Thoracic aorta (tissue), 2 donors: ENCODE data around the gene GSTO2. TPM values are rescaled to one million over a fixed set of nuclear protein-coding genes. Genes with fewer than 3 reads are reported as not detected.

Experiments
- ATAC-seq: fragments of 150-250 bp; one replicate; pipeline ENCODE4 v1.8.0; 2017; ENCODE audit warnings: low read depth; ENCODE audit not compliant: insufficient number of reproducible peaks, low FRiP score
- DNase-seq: peaks from one replicate; pipeline ENCODE4 v3.0.0-alpha.2; 2020; ENCODE audit warnings: low spot score
- H3K27ac ChIP-seq, 2 donors: fragments of 200-600 bp; sonication (generic); 1 replicate in 1 of 2; 2 replicates in 1 of 2; pipeline ENCODE4 v1.5.1; 2016; ENCODE audit warnings: mild to moderate bottlenecking in 2 of 2, moderate library complexity in 2 of 2
- H3K27me3 ChIP-seq: fragments of 200-600 bp; sonication (generic); replicated peaks from 2 replicates; pipeline ENCODE4 v1.6.0; 2016; ENCODE audit warnings: mild to moderate bottlenecking; ENCODE audit not compliant: insufficient read depth
- H3K36me3 ChIP-seq: fragments of 200-600 bp; sonication (generic); one replicate; pipeline ENCODE4 v1.5.1; 2016
- H3K4me1 ChIP-seq, 2 donors: fragments of 200-600 bp; sonication (generic); 1 replicate in 1 of 2; 2 replicates in 1 of 2; pipeline versions ENCODE4 v1.5.1 to v1.6.0; 2016; ENCODE audit warnings: low read depth in 2 of 2, mild to moderate bottlenecking in 1 of 2; ENCODE audit not compliant: control insufficient read depth in 1 of 2
- H3K4me3 ChIP-seq: fragments of 200-600 bp; sonication (generic); 2 replicates; pipeline ENCODE4 v1.5.1; 2016; ENCODE audit warnings: mild to moderate bottlenecking
- H3K9me3 ChIP-seq: fragments of 200-600 bp; sonication (generic); 2 replicates; pipeline ENCODE4 v1.5.1; 2016
- CTCF ChIP-seq: fragments of 200-600 bp; sonication (generic); IDR thresholded peaks from one replicate; pipeline ENCODE4 v1.5.1; 2019; ENCODE audit warnings: antibody characterized with exemption
- total RNA-seq, 2 donors: library from RNA; depleted of rRNA; stranded (reverse); fragments of >200 nt; gene quantifications; one replicate each; pipeline versions ENCODE4 v1.1.0 to v1.2.3, GENCODE V29; 2016

The GSTO2 gene
- total RNA-seq, 2 donors from 2014 or later, result 2.8 to 3.0 TPM

- Histone ChIP-seq H3K4me3 (no peak overlapping the region), H3K36me3 (no peaks in the 10 kb centered on the region), H3K4me1 (peaks cover 75 to 93% of the 10 kb centered on the region in 2 donors), H3K27me3 (no peaks in the 10 kb centered on the region), H3K27ac (peak overlapping the region; percentile 77 to 86), H3K9me3 (no peaks in the 10 kb centered on the region)
- DNase-seq (no peak), ATAC-seq (no peak)
- TF ChIP-seq CTCF, result no peak
Measured at GRCh38 chr10:104332243-104333031, 63.5 kb downstream of the GSTO2 start.

GRCh38 chr10:104333032-104333727, 64.2 kb downstream of the GSTO2 start:
- Histone ChIP-seq H3K27ac (peak overlapping the region; percentile 77 to 86), H3K4me3 (no peak overlapping the region), H3K27me3 (no peaks in the 10 kb centered on the region), H3K4me1 (peaks cover 67 to 86% of the 10 kb centered on the region in 2 donors), H3K36me3 (no peaks in the 10 kb centered on the region), H3K9me3 (no peaks in the 10 kb centered on the region)
- ATAC-seq (no peak), DNase-seq (no peak)
- no peak for TF ChIP-seq CTCF

- peaks cover 60 to 79% of the 10 kb centered on the region in 2 donors for H3K4me1 ChIP-seq
- peak overlapping the region in 1 of 2 donors; percentile 86 for H3K27ac ChIP-seq
- no peak overlapping the region for H3K4me3 ChIP-seq
- ATAC-seq (no peak), DNase-seq (no peak)
- H3K9me3 ChIP-seq, result no peaks in the 10 kb centered on the region
- no peak for TF ChIP-seq CTCF
- no peaks in the 10 kb centered on the region for H3K27me3 ChIP-seq
- H3K36me3 ChIP-seq, result no peaks in the 10 kb centered on the region
Measured at GRCh38 chr10:104333728-104334373, 64.9 kb downstream of the GSTO2 start.

GRCh38 chr10:104334561-104334960, 65.6 kb downstream of the GSTO2 start:
- Histone ChIP-seq H3K27ac (no peak overlapping the region), H3K4me3 (no peak overlapping the region), H3K27me3 (no peaks in the 10 kb centered on the region), H3K36me3 (no peaks in the 10 kb centered on the region), H3K4me1 (peaks cover 53 to 72% of the 10 kb centered on the region in 2 donors), H3K9me3 (no peaks in the 10 kb centered on the region)
- TF ChIP-seq CTCF, result no peak
- no peak for DNase-seq
- ATAC-seq, result no peak
